ENCODE data around the gene PPP1R10. TPM values are rescaled to one million over a fixed set of nuclear protein-coding genes. Genes with fewer than 3 reads are reported as not detected.
A peak's percentile ranks its signal among the peaks of the same experiment; 100 is the strongest.

Gene PPP1R10
- total and polyA plus RNA-seq, 2 of the 13 experiments (the other 11 are each of a cell fraction or from before 2014, with no cell fraction given), result 26.3 to 38.4 TPM

GRCh38 chr6:30616811-30617564 lies at the start of gene PPP1R10 (continued):
- TF ChIP-seq MYPOP (CRISPR knock-in tag; IDR thresholded peaks at IDR 0.05) (peak; percentile 68; the same call in 1 of the 2 replicates), ZNF101 (CRISPR knock-in tag; IDR thresholded peaks at IDR 0.05; ENCODE audit: borderline replicate concordance, low read depth) (no peak), KAT2B (IDR thresholded peaks at IDR 0.05; ENCODE audit: borderline replicate concordance, low read depth, low read length) (no peak), BORCS8-MEF2B (CRISPR knock-in tag; IDR thresholded peaks at IDR 0.05) (peak; percentile 29), IRX3 (CRISPR knock-in tag; IDR thresholded peaks at IDR 0.05; ENCODE audit: borderline replicate concordance, low read depth) (peak; percentile 75), ZNF256 (CRISPR knock-in tag; conservative IDR thresholded peaks at IDR 0.05) (0 out of 2 replicates have a peak, but pooled peaks have one; percentile 38), ZNF138 (CRISPR knock-in tag; IDR thresholded peaks at IDR 0.05; ENCODE audit: low read depth) (peak; percentile 81; the same call in 1 of the 2 replicates), FOXK1 (CRISPR knock-in tag; IDR thresholded peaks at IDR 0.05; ENCODE audit: borderline replicate concordance, low read depth) (peak; percentile 67), KDM2A (CRISPR knock-in tag; IDR thresholded peaks at IDR 0.05; ENCODE audit: borderline replicate concordance, low read depth) (peak; percentile 71), ZNF234 (CRISPR knock-in tag; conservative IDR thresholded peaks at IDR 0.05) (no peak), SKIL (CRISPR knock-in tag; IDR thresholded peaks at IDR 0.05; ENCODE audit: borderline replicate concordance) (no peak), ZNF720 (CRISPR knock-in tag; IDR thresholded peaks at IDR 0.05) (no peak), BCL3 (CRISPR knock-in tag; IDR thresholded peaks at IDR 0.05) (no peak; the same call in 1 of the 2 replicates), ZBTB7A (CRISPR knock-in tag; IDR thresholded peaks at IDR 0.05) (0 out of 2 replicates have a peak, but pooled peaks have one; percentile 21), KMT2B (CRISPR knock-in tag; IDR thresholded peaks at IDR 0.05) (0 out of 2 replicates have a peak, but pooled peaks have one; percentile 28), SRSF1 (optimal IDR thresholded peaks at IDR 0.05; ENCODE audit: low read depth, low read length) (no peak), SRSF9 (IDR thresholded peaks at IDR 0.05; ENCODE audit: borderline replicate concordance, insufficient read depth, low read depth, low read length, poor library complexity, severe bottlenecking) (no peak), ZNF614 (CRISPR knock-in tag; IDR thresholded peaks at IDR 0.05; ENCODE audit: borderline replicate concordance) (no peak), SIX1 (CRISPR knock-in tag; IDR thresholded peaks at IDR 0.05; ENCODE audit: borderline replicate concordance) (peak; percentile 33), TP53 (CRISPR knock-in tag; conservative IDR thresholded peaks at IDR 0.05) (peak; percentile 74; the same call in 1 of the 2 replicates), ZNF430 (CRISPR knock-in tag; IDR thresholded peaks at IDR 0.05) (peak; percentile 58; the same call in 1 of the 2 replicates), RFX3 (CRISPR knock-in tag; IDR thresholded peaks at IDR 0.05) (no peak), POGK (CRISPR knock-in tag; conservative IDR thresholded peaks at IDR 0.05) (no peak; the same call in 1 of the 2 replicates)
